ENCODE results near the gene LRIT2.

DNA sequence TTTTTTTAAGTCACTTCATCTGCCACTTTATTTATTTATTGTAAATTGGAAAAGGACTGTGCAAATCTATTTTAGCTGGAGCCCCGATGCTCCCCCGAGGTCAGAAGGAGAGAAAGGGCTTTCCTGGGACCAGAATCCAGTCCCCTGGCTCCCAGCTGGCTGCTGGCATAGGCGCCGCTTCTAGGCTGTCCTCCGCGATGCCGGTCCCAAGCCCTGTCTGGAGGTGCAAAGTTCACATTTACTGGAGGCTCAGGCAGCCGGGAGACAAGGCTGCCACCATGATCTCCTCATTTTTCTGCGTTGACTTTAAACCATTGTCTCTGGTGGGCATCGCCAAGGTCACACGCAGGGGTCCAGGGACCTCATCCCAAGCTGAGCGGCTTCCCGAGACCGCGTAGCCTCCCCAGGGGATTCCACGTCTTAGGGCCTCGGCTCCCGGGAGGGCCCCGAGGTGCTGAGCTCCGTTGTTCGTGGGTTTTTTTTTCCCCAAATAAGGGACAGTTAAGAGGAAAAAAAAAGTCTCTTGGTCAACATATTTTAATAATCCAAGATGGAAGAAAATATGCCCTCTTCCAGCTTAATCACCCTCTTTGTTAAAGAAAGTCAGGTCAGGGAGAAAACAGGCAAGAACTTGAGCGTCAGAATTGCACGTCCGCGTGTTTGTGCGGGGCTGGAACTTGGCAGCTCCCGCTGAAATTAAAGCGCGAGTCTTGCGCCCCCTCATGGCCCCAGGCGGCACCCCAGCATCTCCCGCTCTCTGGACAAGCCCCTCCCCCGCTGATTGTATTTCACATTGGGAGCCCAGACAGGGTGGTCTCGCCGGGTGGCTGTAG is 31.4 kb upstream of the LRIT2 start:
- TF ChIP-seq, protein P1, sequence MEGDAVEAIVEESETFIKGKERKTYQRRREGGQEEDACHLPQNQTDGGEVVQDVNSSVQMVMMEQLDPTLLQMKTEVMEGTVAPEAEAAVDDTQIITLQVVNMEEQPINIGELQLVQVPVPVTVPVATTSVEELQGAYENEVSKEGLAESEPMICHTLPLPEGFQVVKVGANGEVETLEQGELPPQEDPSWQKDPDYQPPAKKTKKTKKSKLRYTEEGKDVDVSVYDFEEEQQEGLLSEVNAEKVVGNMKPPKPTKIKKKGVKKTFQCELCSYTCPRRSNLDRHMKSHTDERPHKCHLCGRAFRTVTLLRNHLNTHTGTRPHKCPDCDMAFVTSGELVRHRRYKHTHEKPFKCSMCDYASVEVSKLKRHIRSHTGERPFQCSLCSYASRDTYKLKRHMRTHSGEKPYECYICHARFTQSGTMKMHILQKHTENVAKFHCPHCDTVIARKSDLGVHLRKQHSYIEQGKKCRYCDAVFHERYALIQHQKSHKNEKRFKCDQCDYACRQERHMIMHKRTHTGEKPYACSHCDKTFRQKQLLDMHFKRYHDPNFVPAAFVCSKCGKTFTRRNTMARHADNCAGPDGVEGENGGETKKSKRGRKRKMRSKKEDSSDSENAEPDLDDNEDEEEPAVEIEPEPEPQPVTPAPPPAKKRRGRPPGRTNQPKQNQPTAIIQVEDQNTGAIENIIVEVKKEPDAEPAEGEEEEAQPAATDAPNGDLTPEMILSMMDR (IDR thresholded peaks at IDR 0.05) = peak; percentile 46 to 67 (median 58)
- TF ChIP-seq POLR2A (IDR thresholded peaks at IDR 0.05) = no peak

Data from heart left ventricle (tissue), 13 donors.